BLaER1 treated with 17β-estradiol and CSF1 and Interleukin-3, amounts not matched to agents 10 nM and 100 nM (cell line): ENCODE measurements around the gene PRDM8.

ENCODE experiments used
- H3K27ac ChIP-seq, 11 experiments: shearing (Covaris generic); formaldehyde crosslinking; 2 replicates each; pipeline ENCODE4 v1.8.1; 2022
- H3K27me3 ChIP-seq, 11 experiments: shearing (Covaris generic); formaldehyde crosslinking; 2 replicates each; pipeline ENCODE4 v1.8.1; 2022
- H3K36me3 ChIP-seq, 11 experiments: shearing (Covaris generic); formaldehyde crosslinking; 2 replicates each; pipeline ENCODE4 v1.8.1; 2022
- H3K4me1 ChIP-seq, 10 experiments: shearing (Covaris generic); formaldehyde crosslinking; 2 replicates each; pipeline ENCODE4 v1.8.1; 2022
- H3K4me2 ChIP-seq, 11 experiments: shearing (Covaris generic); formaldehyde crosslinking; 2 replicates each; pipeline ENCODE4 v1.8.1; 2022
- H3K4me3 ChIP-seq, 10 experiments: shearing (Covaris generic); formaldehyde crosslinking; 2 replicates each; pipeline ENCODE4 v1.8.1; 2022
- H3K9ac ChIP-seq, 11 experiments: shearing (Covaris generic); formaldehyde crosslinking; 2 replicates each; pipeline ENCODE4 v1.8.1; 2022
- H3K9me3 ChIP-seq, 11 experiments: shearing (Covaris generic); formaldehyde crosslinking; replicated peaks in 1 of 11; 2 replicates each; pipeline ENCODE4 v1.8.1; 2022
- H4K20me1 ChIP-seq, 11 experiments: shearing (Covaris generic); formaldehyde crosslinking; 2 replicates each; pipeline ENCODE4 v1.8.1; 2022
- Cebpa-rat ChIP-seq, 11 experiments: shearing (Covaris generic); IDR thresholded peaks; 2 replicates each; pipeline ENCODE4 v1.8.1; 2022

Gene PRDM8

GRCh38 chr4:80220711-80221110 lies 23.4 kb downstream of the PRDM8 start:
- Histone ChIP-seq H3K9ac (no peak overlapping the region), H4K20me1 (no peaks in the 10 kb centered on the region), H3K27ac (no peak overlapping the region), H3K27me3 (no peaks in the 10 kb centered on the region), H3K36me3 (no peaks in the 10 kb centered on the region), H3K9me3 (no peaks in the 10 kb centered on the region), H3K4me3 (no peak overlapping the region), H3K4me2 (no peak overlapping the region), H3K4me1 (peaks cover 0 to 14% (median 3%) of the 10 kb centered on the region in 10 experiments; a peak in 8 of 20 replicates)
- TF ChIP-seq Cebpa-rat (IDR thresholded peaks at IDR 0.05), result no peak

GRCh38 chr4:80221161-80221560 lies 23.9 kb downstream of the PRDM8 start:
- no peak for TF ChIP-seq Cebpa-rat (IDR thresholded peaks at IDR 0.05)
- Histone ChIP-seq H3K9me3 (no peaks in the 10 kb centered on the region), H3K27me3 (no peaks in the 10 kb centered on the region), H3K4me3 (no peak overlapping the region), H4K20me1 (no peaks in the 10 kb centered on the region), H3K9ac (no peak overlapping the region), H3K36me3 (no peaks in the 10 kb centered on the region), H3K4me2 (no peak overlapping the region), H3K4me1 (peaks cover 0 to 10% (median 2%) of the 10 kb centered on the region in 10 experiments; a peak in 8 of 20 replicates), H3K27ac (no peak overlapping the region)

GRCh38 chr4:80225595-80225994 lies 28.3 kb downstream of the PRDM8 start:
- no peak overlapping the region for H3K27ac ChIP-seq
- no peak for TF ChIP-seq Cebpa-rat (IDR thresholded peaks at IDR 0.05)
- no peaks in the 10 kb centered on the region for H4K20me1 ChIP-seq
- no peak overlapping the region for H3K4me3 ChIP-seq
- H3K4me1 ChIP-seq, result no peaks in the 10 kb centered on the region
- no peaks in the 10 kb centered on the region for H3K9me3 ChIP-seq
- H3K9ac ChIP-seq, result no peak overlapping the region
- no peak overlapping the region for H3K4me2 ChIP-seq
- H3K27me3 ChIP-seq, result no peaks in the 10 kb centered on the region
- H3K36me3 ChIP-seq, result no peaks in the 10 kb centered on the region

GRCh38 chr4:80226094-80226493 lies 28.8 kb downstream of the PRDM8 start:
- Histone ChIP-seq H3K4me1 (no peaks in the 10 kb centered on the region), H3K36me3 (no peaks in the 10 kb centered on the region), H3K27ac (no peak overlapping the region), H3K9me3 (no peaks in the 10 kb centered on the region), H3K9ac (no peak overlapping the region), H3K4me2 (no peak overlapping the region), H3K4me3 (no peak overlapping the region), H4K20me1 (no peaks in the 10 kb centered on the region), H3K27me3 (no peaks in the 10 kb centered on the region)
- TF ChIP-seq Cebpa-rat (IDR thresholded peaks at IDR 0.05), result no peak

- no peaks in the 10 kb centered on the region for H3K9me3 ChIP-seq
- H3K9ac ChIP-seq, result no peak overlapping the region
- H3K27ac ChIP-seq, result no peak overlapping the region
- no peak overlapping the region for H3K4me2 ChIP-seq
- H4K20me1 ChIP-seq, result no peaks in the 10 kb centered on the region
- no peaks in the 10 kb centered on the region for H3K27me3 ChIP-seq
- no peak overlapping the region for H3K4me3 ChIP-seq
- no peak for TF ChIP-seq Cebpa-rat (IDR thresholded peaks at IDR 0.05)
- H3K4me1 ChIP-seq, result no peaks in the 10 kb centered on the region
- H3K36me3 ChIP-seq, result no peaks in the 10 kb centered on the region
Observed at GRCh38 chr4:80228460-80228859, 31.2 kb downstream of the PRDM8 start.

GRCh38 chr4:80229128-80229527 lies 31.8 kb downstream of the PRDM8 start:
- Histone ChIP-seq H3K9ac (no peak overlapping the region), H3K27me3 (no peaks in the 10 kb centered on the region), H3K4me1 (no peaks in the 10 kb centered on the region), H3K4me3 (no peak overlapping the region), H3K36me3 (no peaks in the 10 kb centered on the region), H4K20me1 (no peaks in the 10 kb centered on the region), H3K27ac (no peak overlapping the region), H3K4me2 (no peak overlapping the region), H3K9me3 (no peaks in the 10 kb centered on the region)
- no peak for TF ChIP-seq Cebpa-rat (IDR thresholded peaks at IDR 0.05)

- no peaks in the 10 kb centered on the region for H4K20me1 ChIP-seq
Observed at GRCh38 chr4:80229590-80229989, 32.3 kb downstream of the PRDM8 start.

GRCh38 chr4:80231180-80231579 lies 33.9 kb downstream of the PRDM8 start:
- no peaks in the 10 kb centered on the region for H3K4me1 ChIP-seq
- no peak overlapping the region for H3K27ac ChIP-seq
- TF ChIP-seq Cebpa-rat (IDR thresholded peaks at IDR 0.05), result no peak
- no peak overlapping the region for H3K4me2 ChIP-seq
- H3K9me3 ChIP-seq, result no peaks in the 10 kb centered on the region
- no peak overlapping the region for H3K4me3 ChIP-seq
- no peaks in the 10 kb centered on the region for H3K27me3 ChIP-seq
- H3K36me3 ChIP-seq, result no peaks in the 10 kb centered on the region
- H3K9ac ChIP-seq, result no peak overlapping the region
- no peaks in the 10 kb centered on the region for H4K20me1 ChIP-seq

More at GRCh38 chr4:80229590-80229989, 32.3 kb downstream of the PRDM8 start:
- H3K4me3 ChIP-seq, result no peak overlapping the region
- no peak overlapping the region for H3K9ac ChIP-seq
- H3K4me1 ChIP-seq, result no peaks in the 10 kb centered on the region
- H3K36me3 ChIP-seq, result no peaks in the 10 kb centered on the region
- H3K4me2 ChIP-seq, result no peak overlapping the region
- H3K27me3 ChIP-seq, result no peaks in the 10 kb centered on the region
- H3K27ac ChIP-seq, result no peak overlapping the region
- no peaks in the 10 kb centered on the region for H3K9me3 ChIP-seq
- no peak for TF ChIP-seq Cebpa-rat (IDR thresholded peaks at IDR 0.05)

- no peaks in the 10 kb centered on the region for H3K4me1 ChIP-seq
- H3K9ac ChIP-seq, result no peak overlapping the region
- H3K4me2 ChIP-seq, result no peak overlapping the region
- H3K4me3 ChIP-seq, result no peak overlapping the region
- no peaks in the 10 kb centered on the region for H3K27me3 ChIP-seq
- TF ChIP-seq Cebpa-rat (IDR thresholded peaks at IDR 0.05), result no peak
- H3K36me3 ChIP-seq, result no peaks in the 10 kb centered on the region
- no peaks in the 10 kb centered on the region; a peak in 1 of 22 replicates for H4K20me1 ChIP-seq
- H3K9me3 ChIP-seq, result no peaks in the 10 kb centered on the region
- H3K27ac ChIP-seq, result no peak overlapping the region
Observed at GRCh38 chr4:80232707-80233370, 35.5 kb downstream of the PRDM8 start.

GRCh38 chr4:80233390-80233789 lies 36.1 kb downstream of the PRDM8 start:
- no peaks in the 10 kb centered on the region for H3K4me1 ChIP-seq
- H3K27me3 ChIP-seq, result no peaks in the 10 kb centered on the region
- no peaks in the 10 kb centered on the region for H3K9me3 ChIP-seq
- no peak overlapping the region for H3K4me3 ChIP-seq
- H3K36me3 ChIP-seq, result no peaks in the 10 kb centered on the region
- no peak for TF ChIP-seq Cebpa-rat (IDR thresholded peaks at IDR 0.05)
- H3K4me2 ChIP-seq, result no peak overlapping the region
- no peak overlapping the region for H3K9ac ChIP-seq
- H3K27ac ChIP-seq, result no peak overlapping the region
- H4K20me1 ChIP-seq, result no peaks in the 10 kb centered on the region; a peak in 1 of 22 replicates
